SK-N-SH treated with all-trans-retinoic acid at 6 μM for 48 hours (cell line): Measurements from ENCODE around the gene CCND3.

ENCODE experiments used
- ATAC-seq: fragments of 200-7000 bp; cut with Tn5 transposase; 3 replicates; pipeline ENCODE4 v1.9.1; 2020; ENCODE audit warnings: mild to moderate bottlenecking, moderate library complexity
- ARNTL ChIP-seq: fragments of 450-650 bp; formaldehyde crosslinking; IDR thresholded peaks from 2 replicates; pipeline ENCODE4 v1.5.0; 2020; ENCODE audit warnings: low read depth, mild to moderate bottlenecking, moderate library complexity, borderline replicate concordance
- BACH2 ChIP-seq: fragments of 250-450 bp; sonication (Bioruptor Pico); IDR thresholded peaks from 2 replicates; pipeline ENCODE4 v1.9.0; 2021; ENCODE audit warnings: mild to moderate bottlenecking, borderline replicate concordance
- CREB5 ChIP-seq: fragments of 250-450 bp; sonication (Bioruptor Pico); IDR thresholded peaks from 2 replicates; pipeline ENCODE4 v1.5.1; 2020; ENCODE audit warnings: low read depth, mild to moderate bottlenecking, moderate library complexity
- CSRNP3 ChIP-seq: fragments of 250-450 bp; sonication (Bioruptor Pico); IDR thresholded peaks from 2 replicates; pipeline ENCODE4 v1.5.1; 2021; ENCODE audit warnings: mild to moderate bottlenecking, moderate library complexity
- ESRRG ChIP-seq: fragments of 250-450 bp; sonication (Bioruptor Pico); IDR thresholded peaks from 2 replicates; pipeline ENCODE4 v1.6.1; 2021; ENCODE audit warnings: mild to moderate bottlenecking
- GLIS3 ChIP-seq: fragments of 250-450 bp; sonication (Bioruptor Pico); IDR thresholded peaks from 2 replicates; pipeline ENCODE4 v1.5.0; 2020; ENCODE audit warnings: mild to moderate bottlenecking, moderate library complexity
- ISL1 ChIP-seq: fragments of 250-450 bp; sonication (Bioruptor Pico); IDR thresholded peaks from 2 replicates; pipeline ENCODE4 v2.1.2; 2022; ENCODE audit warnings: mild to moderate bottlenecking, moderate library complexity
- PATZ1 ChIP-seq: fragments of 250-450 bp; sonication (Bioruptor Pico); IDR thresholded peaks from 2 replicates; pipeline ENCODE4 v1.8.0; 2020; ENCODE audit warnings: mild to moderate bottlenecking, moderate library complexity, borderline replicate concordance
- POU6F1 ChIP-seq: fragments of 250-450 bp; sonication (Bioruptor Pico); IDR thresholded peaks from 2 replicates; pipeline ENCODE4 v1.8.0; 2021; ENCODE audit warnings: low read depth, mild to moderate bottlenecking, moderate library complexity, borderline replicate concordance
- PPARA ChIP-seq: fragments of 250-450 bp; sonication (Bioruptor Pico); IDR thresholded peaks from 2 replicates; pipeline ENCODE4 v1.5.0; 2020; ENCODE audit warnings: mild to moderate bottlenecking, borderline replicate concordance
- SNAI2 ChIP-seq: fragments of 250-450 bp; sonication (Bioruptor Pico); IDR thresholded peaks from 2 replicates; pipeline ENCODE4 v1.5.0; 2020; ENCODE audit warnings: mild to moderate bottlenecking, moderate library complexity
- TCF4 ChIP-seq: fragments of 250-450 bp; sonication (Bioruptor Pico); IDR thresholded peaks from 2 replicates; pipeline ENCODE4 v1.8.0; 2021; ENCODE audit warnings: mild to moderate bottlenecking, moderate library complexity, borderline replicate concordance
- TOX ChIP-seq: fragments of 250-450 bp; sonication (Bioruptor Pico); IDR thresholded peaks from 2 replicates; pipeline ENCODE4 v1.8.0; 2021; ENCODE audit warnings: mild to moderate bottlenecking, moderate library complexity, borderline replicate concordance
- TSHZ2 ChIP-seq: fragments of 250-450 bp; sonication (Bioruptor Pico); IDR thresholded peaks from 2 replicates; pipeline ENCODE4 v1.5.0; 2020; ENCODE audit warnings: mild to moderate bottlenecking, moderate library complexity
- ZC3H10 ChIP-seq: fragments of 250-450 bp; sonication (Bioruptor Pico); IDR thresholded peaks from 2 replicates; pipeline ENCODE4 v1.5.1; 2021; ENCODE audit warnings: mild to moderate bottlenecking, moderate library complexity
- ZFP30 ChIP-seq: fragments of 450-650 bp; formaldehyde crosslinking; IDR thresholded peaks from 2 replicates; pipeline ENCODE4 v1.5.0; 2022; ENCODE audit warnings: mild to moderate bottlenecking, moderate library complexity
- ZNF565 ChIP-seq: fragments of 450-650 bp; formaldehyde crosslinking; conservative IDR thresholded peaks from 2 replicates; pipeline ENCODE4 v1.5.0; 2020; ENCODE audit warnings: low read depth, mild to moderate bottlenecking, moderate library complexity
- ZNF70 ChIP-seq: fragments of 450-650 bp; formaldehyde crosslinking; IDR thresholded peaks from 2 replicates; pipeline ENCODE4 v1.5.0; 2020; ENCODE audit warnings: mild to moderate bottlenecking, moderate library complexity
- ZNF8 ChIP-seq: fragments of 450-650 bp; formaldehyde crosslinking; IDR thresholded peaks from 2 replicates; pipeline ENCODE4 v1.5.0; 2020; ENCODE audit warnings: mild to moderate bottlenecking, moderate library complexity

CCND3 gene

GRCh38 chr6:41922154-41922553, 19.5 kb downstream of the CCND3 start:
- TF ChIP-seq ZNF70 (CRISPR knock-in tag) (no peak), ISL1 (no peak), BACH2 (CRISPR knock-in tag) (no peak), TCF4 (CRISPR knock-in tag) (no peak), PPARA (CRISPR knock-in tag) (no peak), CSRNP3 (CRISPR knock-in tag) (no peak), GLIS3 (CRISPR knock-in tag) (no peak), TOX (CRISPR knock-in tag) (no peak), ZFP30 (CRISPR knock-in tag) (no peak), ESRRG (CRISPR knock-in tag) (no peak), ZNF8 (CRISPR knock-in tag) (no peak), ZNF565 (CRISPR knock-in tag) (no peak), CREB5 (CRISPR knock-in tag) (no peak), PATZ1 (CRISPR knock-in tag) (no peak), TSHZ2 (CRISPR knock-in tag) (no peak), ARNTL (CRISPR knock-in tag) (no peak), POU6F1 (CRISPR knock-in tag) (no peak)
- ATAC-seq = no peak

- peak; percentile 14 for ATAC-seq
- TF ChIP-seq ARNTL (CRISPR knock-in tag) (no peak), ESRRG (CRISPR knock-in tag) (no peak), TCF4 (CRISPR knock-in tag) (no peak), SNAI2 (CRISPR knock-in tag) (no peak), ZFP30 (CRISPR knock-in tag) (no peak)
- TF ChIP-seq, all 23 proteins: peak for 0
These were observed 20.0 kb downstream of the CCND3 start for GRCh38 chr6:41921712-41921998.

GRCh38 chr6:41920921-41921711, 20.5 kb downstream of the CCND3 start, which contains the start of the genes BYSL and MED20:
TSS of gene BYSL (plus strand) at chr6:41921499. CDS start at chr6:41921563, 64 bp downstream.
TSS of gene MED20 (minus strand) at chr6:41921139. CDS start at chr6:41921018, 121 bp downstream.
- ATAC-seq = peak; percentile 86
- TF ChIP-seq SNAI2 (CRISPR knock-in tag) = no peak
- TF ChIP-seq ZC3H10 = no peak
- TF ChIP-seq TOX (CRISPR knock-in tag) = no peak
